ENCODE results near the gene ZNF560. TPM values are rescaled to one million over a fixed set of nuclear protein-coding genes. Genes with fewer than 3 reads are reported as not detected.

Gene ZNF560
- total RNA-seq, 4 donors from 2014 or later = not detected

DNA sequence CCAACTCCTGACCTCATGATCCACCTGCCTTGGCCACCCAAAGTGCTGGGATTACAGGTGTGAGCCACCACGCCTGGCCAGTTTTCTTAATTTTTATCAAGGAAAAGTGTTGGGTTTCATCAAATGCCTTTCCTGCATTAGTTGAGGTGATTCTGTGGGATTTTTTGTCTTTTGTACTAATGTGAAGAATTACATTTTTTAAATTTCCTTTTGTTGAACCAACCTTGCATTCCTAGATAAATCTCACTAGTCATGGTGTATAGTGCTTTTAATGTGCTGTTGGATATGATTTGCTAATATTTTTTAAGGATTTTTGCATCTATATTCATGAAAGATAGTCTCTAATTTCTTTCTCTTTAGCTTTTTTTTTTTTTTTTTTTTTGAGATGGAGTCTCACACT lies 2.4 kb upstream of the ZNF560 start:
- TF ChIP-seq CTCF (IDR thresholded peaks at IDR 0.05) (no peak), POLR2A (IDR thresholded peaks at IDR 0.05) (no peak)
- DNase-seq = no peak
- Histone ChIP-seq H3K4me3 (no peak overlapping the region), H3K27me3 (peaks cover 0 to 12% (median 0%) of the 10 kb centered on the region in 4 donors), H3K36me3 (no peaks in the 10 kb centered on the region), H3K9me3 (peaks cover 6 to 92% (median 58%) of the 10 kb centered on the region in 3 donors), H3K27ac (no peak overlapping the region), H3K4me1 (no peaks in the 10 kb centered on the region)
- 86 to 93% methylated on average over 1 of the region's 1 CpG for WGBS, 2 donors
- intact Hi-C loops (cut with DNase I) = no loop called here

- Histone ChIP-seq H3K4me1 (no peaks in the 10 kb centered on the region), H3K36me3 (no peaks in the 10 kb centered on the region), H3K27ac (no peak overlapping the region), H3K4me3 (no peak overlapping the region), H3K9me3 (peaks cover 6 to 67% (median 17%) of the 10 kb centered on the region in 3 donors), H3K27me3 (peaks cover 0 to 10% (median 0%) of the 10 kb centered on the region in 4 donors)
- intact Hi-C loops (cut with DNase I) = no loop called here
- 70 to 77% methylated on average over 2 of the region's 2 CpGs for WGBS, 2 donors
- DNase-seq = no peak
- TF ChIP-seq POLR2A (IDR thresholded peaks at IDR 0.05) (no peak), CTCF (IDR thresholded peaks at IDR 0.05) (no peak)
Measured at GRCh38 chr19:9494096-9494495, 4.3 kb downstream of the ZNF560 start.

GRCh38 chr19:9487016-9487415 lies 11.4 kb downstream of the ZNF560 start:
- Histone ChIP-seq H3K4me1 (no peaks in the 10 kb centered on the region), H3K27ac (no peak overlapping the region), H3K4me3 (no peak overlapping the region), H3K27me3 (no peaks in the 10 kb centered on the region), H3K36me3 (no peaks in the 10 kb centered on the region), H3K9me3 (peaks cover 0 to 84% (median 42%) of the 10 kb centered on the region in 3 donors)
- DNase-seq = no peak
- intact Hi-C loops (cut with DNase I) = no loop called here
- WGBS, 2 donors = 84 to 94% methylated on average over 2 of the region's 2 CpGs
- no peak for TF ChIP-seq POLR2A (IDR thresholded peaks at IDR 0.05)
- no peak for TF ChIP-seq CTCF (IDR thresholded peaks at IDR 0.05)

GRCh38 chr19:9485140-9485539 lies 13.3 kb downstream of the ZNF560 start:
- no peak overlapping the region for H3K4me3 ChIP-seq
- no peak for DNase-seq
- no peaks in the 10 kb centered on the region for H3K36me3 ChIP-seq
- peaks cover 0 to 79% (median 42%) of the 10 kb centered on the region in 3 donors for H3K9me3 ChIP-seq
- no peaks in the 10 kb centered on the region for H3K4me1 ChIP-seq
- intact Hi-C loops (cut with DNase I) = no loop called here
- TF ChIP-seq POLR2A (IDR thresholded peaks at IDR 0.05) = no peak
- no peak for TF ChIP-seq CTCF (IDR thresholded peaks at IDR 0.05)
- WGBS, 2 donors = 66 to 86% methylated on average over 2 of the region's 2 CpGs
- no peaks in the 10 kb centered on the region for H3K27me3 ChIP-seq
- H3K27ac ChIP-seq = no peak overlapping the region

DNA sequence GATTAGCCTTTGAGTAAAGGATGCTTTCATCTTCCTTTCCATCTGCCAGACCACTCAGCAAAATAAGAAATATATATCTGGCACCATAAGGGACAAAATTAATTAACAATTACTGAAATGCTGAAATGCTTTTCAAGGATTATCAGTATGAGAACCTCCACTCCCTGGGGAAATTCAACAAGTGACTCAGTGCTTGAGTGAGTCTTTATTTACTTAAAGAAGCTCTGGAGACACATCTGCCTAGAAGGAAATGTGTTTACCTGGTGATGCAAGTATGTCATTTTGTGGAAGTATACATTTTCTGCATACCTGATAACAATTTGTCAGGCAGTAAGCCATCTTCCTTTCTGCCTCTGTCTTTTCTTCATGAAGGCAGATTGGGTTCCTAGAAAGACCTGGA lies 23.4 kb downstream of the ZNF560 start:
- no peak for DNase-seq
- Histone ChIP-seq H3K27me3 (no peaks in the 10 kb centered on the region), H3K4me1 (no peaks in the 10 kb centered on the region), H3K36me3 (no peaks in the 10 kb centered on the region), H3K9me3 (peaks cover 0 to 44% (median 3%) of the 10 kb centered on the region in 3 donors), H3K27ac (no peak overlapping the region), H3K4me3 (no peak overlapping the region)
- TF ChIP-seq POLR2A (IDR thresholded peaks at IDR 0.05) (no peak), CTCF (IDR thresholded peaks at IDR 0.05) (no peak)
- intact Hi-C loops (cut with DNase I) = no loop called here
